ENCODE results near the gene LRRC46.

DNA sequence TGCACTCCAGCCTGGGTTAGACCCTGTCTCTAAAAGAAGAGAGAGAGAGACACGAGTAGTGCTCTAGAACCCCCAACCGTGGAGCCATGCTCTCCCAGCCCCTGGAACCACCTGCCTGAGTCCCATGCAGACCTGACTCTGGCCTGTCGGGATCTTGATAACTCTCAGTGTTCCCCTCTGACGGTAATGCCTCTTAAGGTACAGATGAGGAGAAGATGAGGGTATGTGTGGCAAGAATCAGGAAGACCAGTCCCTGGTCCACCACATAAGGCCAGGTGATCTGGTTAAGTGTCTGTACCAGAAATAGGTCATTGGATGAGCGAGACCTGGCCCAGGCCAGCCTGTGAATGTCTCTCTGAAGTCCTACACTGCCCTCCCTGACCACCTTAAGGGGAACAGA lies 28.3 kb upstream of the LRRC46 start:
- TF ChIP-seq, protein P1, sequence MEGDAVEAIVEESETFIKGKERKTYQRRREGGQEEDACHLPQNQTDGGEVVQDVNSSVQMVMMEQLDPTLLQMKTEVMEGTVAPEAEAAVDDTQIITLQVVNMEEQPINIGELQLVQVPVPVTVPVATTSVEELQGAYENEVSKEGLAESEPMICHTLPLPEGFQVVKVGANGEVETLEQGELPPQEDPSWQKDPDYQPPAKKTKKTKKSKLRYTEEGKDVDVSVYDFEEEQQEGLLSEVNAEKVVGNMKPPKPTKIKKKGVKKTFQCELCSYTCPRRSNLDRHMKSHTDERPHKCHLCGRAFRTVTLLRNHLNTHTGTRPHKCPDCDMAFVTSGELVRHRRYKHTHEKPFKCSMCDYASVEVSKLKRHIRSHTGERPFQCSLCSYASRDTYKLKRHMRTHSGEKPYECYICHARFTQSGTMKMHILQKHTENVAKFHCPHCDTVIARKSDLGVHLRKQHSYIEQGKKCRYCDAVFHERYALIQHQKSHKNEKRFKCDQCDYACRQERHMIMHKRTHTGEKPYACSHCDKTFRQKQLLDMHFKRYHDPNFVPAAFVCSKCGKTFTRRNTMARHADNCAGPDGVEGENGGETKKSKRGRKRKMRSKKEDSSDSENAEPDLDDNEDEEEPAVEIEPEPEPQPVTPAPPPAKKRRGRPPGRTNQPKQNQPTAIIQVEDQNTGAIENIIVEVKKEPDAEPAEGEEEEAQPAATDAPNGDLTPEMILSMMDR (conservative IDR thresholded peaks at IDR 0.05; ENCODE audit: low read depth, low read length), result no peak
- no peak for TF ChIP-seq EZH2 (IDR thresholded peaks at IDR 0.05; ENCODE audit: low read length, unreplicated experiment)

Data from PC-3 (cell line).